Measurements from ENCODE around the gene ZNF23.
"Not testable (repeated sequence)": the region's sequence is repeated elsewhere in the genome, so short reads cannot be mapped to it uniquely, and the experiment has no call there.

The ZNF23 gene

GRCh38 chr16:71461686-71462648, at the start of gene ZNF23:
TSS of gene ZNF23 (minus strand) at chr16:71462247. CDS start at chr16:71456796, 5,451 bp downstream.
- DNase-seq (ENCODE audit: low read depth): peak; percentile 49

- no peak for DNase-seq (ENCODE audit: low read depth)
Measured at GRCh38 chr16:71507061-71507460, 45.0 kb upstream of the ZNF23 start.

- no peak for DNase-seq (ENCODE audit: low read depth)
Measured at GRCh38 chr16:71504901-71505300, 42.9 kb upstream of the ZNF23 start.

GRCh38 chr16:71504051-71504450, 42.0 kb upstream of the ZNF23 start:
- not testable (repeated sequence) for DNase-seq (ENCODE audit: low read depth)

- no peak for DNase-seq (ENCODE audit: low read depth)
Measured at GRCh38 chr16:71501547-71501946, 39.5 kb upstream of the ZNF23 start.

- no peak for DNase-seq (ENCODE audit: low read depth)
Measured at GRCh38 chr16:71500964-71501363, 38.9 kb upstream of the ZNF23 start.

GRCh38 chr16:71499775-71500364, 37.8 kb upstream of the ZNF23 start:
- peak; percentile 22 for DNase-seq (ENCODE audit: low read depth)

- no peak for DNase-seq (ENCODE audit: low read depth)
Measured at GRCh38 chr16:71498031-71498430, 36.0 kb upstream of the ZNF23 start.

GRCh38 chr16:71493213-71493612, 31.2 kb upstream of the ZNF23 start:
- DNase-seq (ENCODE audit: low read depth): no peak

GRCh38 chr16:71492786-71493185, 30.7 kb upstream of the ZNF23 start:
- DNase-seq (ENCODE audit: low read depth): no peak

- DNase-seq (ENCODE audit: low read depth): no peak
Measured at GRCh38 chr16:71491054-71491453, 29.0 kb upstream of the ZNF23 start.

- DNase-seq (ENCODE audit: low read depth): no peak
Measured at GRCh38 chr16:71490361-71490760, 28.3 kb upstream of the ZNF23 start.

- DNase-seq (ENCODE audit: low read depth): no peak
Measured at GRCh38 chr16:71489122-71489521, 27.1 kb upstream of the ZNF23 start, which contains the start of gene ZNF19. TSS of gene ZNF19 (minus strand) at chr16:71489324. CDS start at chr16:71482114, 7,210 bp downstream.

GRCh38 chr16:71484006-71484893, 22.2 kb upstream of the ZNF23 start:
- DNase-seq (ENCODE audit: low read depth): peak; percentile 66

GRCh38 chr16:71482569-71482968, 20.5 kb upstream of the ZNF23 start:
- no peak for DNase-seq (ENCODE audit: low read depth)

GRCh38 chr16:71480956-71481355, 18.9 kb upstream of the ZNF23 start:
- no peak for DNase-seq (ENCODE audit: low read depth)

GRCh38 chr16:71479420-71479819, 17.4 kb upstream of the ZNF23 start:
- DNase-seq (ENCODE audit: low read depth): no peak

- DNase-seq (ENCODE audit: low read depth): no peak
Measured at GRCh38 chr16:71476457-71477124, 14.5 kb upstream of the ZNF23 start.

- DNase-seq (ENCODE audit: low read depth): no peak
Measured at GRCh38 chr16:71474864-71475263, 12.8 kb upstream of the ZNF23 start.

GRCh38 chr16:71473891-71474290, 11.8 kb upstream of the ZNF23 start:
- DNase-seq (ENCODE audit: low read depth): no peak

- no peak for DNase-seq (ENCODE audit: low read depth)
Measured at GRCh38 chr16:71472931-71473330, 10.9 kb upstream of the ZNF23 start.

GRCh38 chr16:71472051-71472450, 10.0 kb upstream of the ZNF23 start:
- DNase-seq (ENCODE audit: low read depth): no peak
